ENCODE data around the gene GNE. TPM values are rescaled to one million over a fixed set of nuclear protein-coding genes. Genes with fewer than 3 reads are reported as not detected.
A peak's percentile ranks its signal among the peaks of the same experiment; 100 is the strongest.

The GNE gene
- total RNA-seq, 4 donors from 2014 or later: 25.3 to 35.6 (median 29.9) TPM

GRCh38 chr9:36214571-36214970 is 43.7 kb downstream of the GNE start:
- intact Hi-C loops (cut with DNase I): no loop called here
- peaks cover 48 to 68% (median 59%) of the 10 kb centered on the region in 4 donors for H3K4me1 ChIP-seq

GRCh38 chr9:36213989-36214388 is 44.3 kb downstream of the GNE start:
- 57% methylated on average over 4 of the region's 4 CpGs for WGBS
- Histone ChIP-seq H3K9me3 (no peaks in the 10 kb centered on the region), H3K27ac (replicated peaks in 1 of 4) (peak overlapping the region; percentile 3 to 38 (median 21)), H3K4me1 (peaks cover 50 to 74% (median 64%) of the 10 kb centered on the region in 4 donors), H3K36me3 (peaks cover 34 to 80% (median 64%) of the 10 kb centered on the region in 4 donors), H3K27me3 (no peaks in the 10 kb centered on the region), H3K4me3 (no peak overlapping the region)
- intact Hi-C loops (cut with DNase I): no loop called here
- no peak for DNase-seq (ENCODE audit: extremely low spot score)
- TF ChIP-seq EP300 (IDR thresholded peaks at IDR 0.05): no peak
- no peak for TF ChIP-seq POLR2A (IDR thresholded peaks at IDR 0.05; ENCODE audit: low read depth)
- TF ChIP-seq POLR2AphosphoS5 (IDR thresholded peaks at IDR 0.05): no peak
- no peak for TF ChIP-seq CTCF (IDR thresholded peaks at IDR 0.05)

More at GRCh38 chr9:36214571-36214970, 43.7 kb downstream of the GNE start:
- DNase-seq (ENCODE audit: extremely low spot score): no peak
- no peaks in the 10 kb centered on the region for H3K9me3 ChIP-seq
- no peak overlapping the region for H3K4me3 ChIP-seq
- peaks cover 40 to 80% (median 64%) of the 10 kb centered on the region in 4 donors for H3K36me3 ChIP-seq
- H3K27me3 ChIP-seq: no peaks in the 10 kb centered on the region
- no peak for TF ChIP-seq EP300 (IDR thresholded peaks at IDR 0.05)
- peak in 1 of 2 donors; percentile 36 for TF ChIP-seq POLR2AphosphoS5 (IDR thresholded peaks at IDR 0.05)
- TF ChIP-seq POLR2A (IDR thresholded peaks at IDR 0.05; ENCODE audit: low read depth): no peak
- TF ChIP-seq CTCF (IDR thresholded peaks at IDR 0.05): no peak
- peak overlapping the region; percentile 18 to 42 (median 31) for H3K27ac ChIP-seq (replicated peaks in 1 of 4)

GRCh38 chr9:36213387-36213786 is 44.9 kb downstream of the GNE start:
- intact Hi-C loops (cut with DNase I): no loop called here
- peaks cover 55 to 80% (median 68%) of the 10 kb centered on the region in 4 donors for H3K4me1 ChIP-seq

GRCh38 chr9:36211510-36211909 is 46.7 kb downstream of the GNE start:
- Histone ChIP-seq H3K4me1 (peaks cover 69 to 90% (median 78%) of the 10 kb centered on the region in 4 donors), H3K27ac (replicated peaks in 1 of 4) (peak overlapping the region in 1 of 4 donors; percentile 13)
- WGBS: 85% methylated on average over 7 of the region's 7 CpGs

More at GRCh38 chr9:36213387-36213786, 44.9 kb downstream of the GNE start:
- H3K4me3 ChIP-seq: no peak overlapping the region
- peaks cover 33 to 80% (median 64%) of the 10 kb centered on the region in 4 donors for H3K36me3 ChIP-seq
- no peaks in the 10 kb centered on the region for H3K9me3 ChIP-seq
- peak overlapping the region in 3 of 4 donors; percentile 3 to 38 (median 24) for H3K27ac ChIP-seq (replicated peaks in 1 of 4)
- H3K27me3 ChIP-seq: no peaks in the 10 kb centered on the region
- no peak for DNase-seq (ENCODE audit: extremely low spot score)
- TF ChIP-seq EP300 (IDR thresholded peaks at IDR 0.05) (no peak), POLR2AphosphoS5 (IDR thresholded peaks at IDR 0.05) (no peak), POLR2A (IDR thresholded peaks at IDR 0.05; ENCODE audit: low read depth) (no peak), CTCF (IDR thresholded peaks at IDR 0.05) (no peak)
- 91% methylated on average over 4 of the region's 4 CpGs for WGBS

More at GRCh38 chr9:36211510-36211909, 46.7 kb downstream of the GNE start:
- Histone ChIP-seq H3K4me3 (no peak overlapping the region), H3K9me3 (no peaks in the 10 kb centered on the region), H3K36me3 (peaks cover 26 to 80% (median 64%) of the 10 kb centered on the region in 4 donors), H3K27me3 (no peaks in the 10 kb centered on the region)
- intact Hi-C loops (cut with DNase I): no loop called here
- DNase-seq (ENCODE audit: extremely low spot score): no peak
- TF ChIP-seq POLR2A (IDR thresholded peaks at IDR 0.05; ENCODE audit: low read depth): no peak
- no peak for TF ChIP-seq EP300 (IDR thresholded peaks at IDR 0.05)
- TF ChIP-seq POLR2AphosphoS5 (IDR thresholded peaks at IDR 0.05): no peak
- TF ChIP-seq CTCF (IDR thresholded peaks at IDR 0.05): no peak

All from esophagus muscularis mucosa (tissue), 4 donors.